ENCODE measurements around the gene PITX2. TPM values are rescaled to one million over a fixed set of nuclear protein-coding genes. Genes with fewer than 3 reads are reported as not detected.
A peak's percentile ranks its signal among the peaks of the same experiment; 100 is the strongest.

PITX2 gene
- total and polyA plus RNA-seq, 2 of the 8 experiments (the other 6 are each of a cell fraction or from before 2014, with no cell fraction given): 0.09 to 0.67 TPM

DNA sequence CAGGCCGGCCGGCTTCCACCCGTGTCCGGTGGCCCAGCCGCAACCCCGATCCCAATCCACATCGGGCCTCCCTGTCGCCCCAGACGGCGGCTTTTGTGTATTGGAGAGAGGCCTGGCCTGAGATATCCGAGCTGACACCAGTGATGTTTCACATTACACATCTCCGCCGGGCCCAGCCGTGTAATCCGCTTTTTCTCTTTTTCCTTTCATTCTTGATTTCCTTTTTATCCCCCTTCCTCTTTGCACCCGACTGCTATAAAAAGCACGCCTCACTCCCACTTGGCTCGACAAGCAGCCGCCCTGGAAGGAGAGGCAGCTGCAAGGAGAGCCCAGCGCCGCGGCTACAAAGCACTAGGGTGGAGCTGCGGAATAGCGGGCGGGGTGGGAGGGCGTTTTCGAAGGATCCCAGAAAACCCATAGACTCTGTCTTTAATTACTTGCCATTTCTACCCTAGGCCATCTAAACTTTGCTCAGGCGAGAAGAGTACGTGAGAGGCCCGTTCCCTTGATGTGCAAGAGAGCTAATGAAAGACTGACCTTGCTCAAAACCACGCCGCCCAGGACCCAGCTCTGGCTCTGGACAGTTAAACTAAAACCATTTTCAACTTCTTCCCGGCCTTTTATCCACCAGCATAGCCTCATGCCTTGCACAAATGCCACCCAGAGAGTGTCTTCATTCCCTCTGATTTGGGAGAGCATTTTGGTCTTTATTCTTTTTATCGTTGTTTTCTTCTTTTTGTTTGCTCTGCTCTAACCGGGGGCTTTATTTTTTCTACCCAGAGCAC is 3.2 kb downstream of the PITX2 start:
- 4% methylated on average over 35 of the region's 35 CpGs; no CpG with 5 or more reads in 1 of the 2 experiments for WGBS, 2 experiments (ENCODE audit: extremely low coverage in 1 of 2, insufficient coverage in 1 of 2, insufficient read length in 1 of 2, insufficient replicate concordance in 2 of 2, low coverage in 1 of 2, low lambda C conversion rate in 2 of 2, missing lambda C conversion rate in 1 of 2)
- H2BK120ac ChIP-seq (replicated peaks; ENCODE audit: low read depth, low read length): no peak overlapping the region
- no peak overlapping the region; the same call in 1 of the 2 replicates for H2AK5ac ChIP-seq (ENCODE audit: low read depth, low read length)
- no peaks in the 10 kb centered on the region for H3K79me2 ChIP-seq (ENCODE audit: control insufficient read depth in 1 of 2, insufficient read depth in 2 of 2, low read length in 2 of 2)
- no peak for TF ChIP-seq YY1 (IDR thresholded peaks at IDR 0.05; ENCODE audit: low read depth, low read length)
- no peak for TF ChIP-seq RAD21 (IDR thresholded peaks at IDR 0.05 in 1 of 2, conservative IDR thresholded peaks at IDR 0.05 in 1 of 2; ENCODE audit: low read depth in 2 of 2, low read length in 2 of 2)
- no peak for TF ChIP-seq PHF8 (conservative IDR thresholded peaks at IDR 0.05; ENCODE audit: low read depth, low read length)
- no peak for TF ChIP-seq GABPA (IDR thresholded peaks at IDR 0.05; ENCODE audit: borderline replicate concordance, insufficient read depth, low read length)
- TF ChIP-seq CHD1 (IDR thresholded peaks at IDR 0.05; ENCODE audit: low read depth, low read length): no peak
- peak; percentile 92 for TF ChIP-seq RNF2 (IDR thresholded peaks at IDR 0.05; ENCODE audit: borderline replicate concordance, low read depth, low read length, missing control alignments, poor library complexity, severe bottlenecking)
- TF ChIP-seq JUND (IDR thresholded peaks at IDR 0.05; ENCODE audit: low read length): no peak
- peak; percentile 79 for TF ChIP-seq SUZ12 (IDR thresholded peaks at IDR 0.05; ENCODE audit: low read length)
- peak; percentile 90 for TF ChIP-seq EZH2 (IDR thresholded peaks at IDR 0.05; ENCODE audit: low read depth, low read length, severe bottlenecking)
- no peak for TF ChIP-seq KDM5A (IDR thresholded peaks at IDR 0.05; ENCODE audit: low read length)
- POLR2A ChIA-PET (ENCODE audit: partially characterized antibody): interaction anchor here (1.1 to 2.6 kb wide), 4 partner anchors 10 to 17 kb away, joined by 3 to 14 read pairs (median 4); no protein-coding TSS in a partner anchor
- H3K79me1 ChIP-seq (ENCODE audit: low read depth, low read length): no peaks in the 10 kb centered on the region
- no peak overlapping the region for H3K56ac ChIP-seq (replicated peaks; ENCODE audit: insufficient read length, low read depth, low read length)
- H3K4me2 ChIP-seq (ENCODE audit: insufficient read depth in 1 of 2, low read depth in 2 of 2, low read length in 2 of 2): peak overlapping the region; percentile 54 to 92
- H3K36me3 ChIP-seq (ENCODE audit: control insufficient read depth in 2 of 4, insufficient read depth in 4 of 4, low read length in 3 of 4): peaks cover 0 to 3% (median 0%) of the 10 kb centered on the region in 4 experiments; a peak in 1 of 8 replicates
- no peak overlapping the region for H3K9ac ChIP-seq (replicated peaks in 1 of 4; ENCODE audit: extremely low read depth in 1 of 4, low read depth in 3 of 4, low read length in 3 of 4)
- H2AFZ ChIP-seq (ENCODE audit: low read length): no peak overlapping the region
- CTCF ChIA-PET (ENCODE audit: partially characterized antibody): interaction anchor here (0.6 to 4.3 kb wide), 5 partner anchors 14 to 669 kb away, joined by 3 to 17 read pairs (median 4); no protein-coding TSS in a partner anchor
- peaks cover 68 to 98% (median 91%) of the 10 kb centered on the region in 4 experiments for H3K27me3 ChIP-seq (replicated peaks in 1 of 4; ENCODE audit: control insufficient read depth in 3 of 4, extremely low read depth in 1 of 4, insufficient read depth in 3 of 4, low read length in 3 of 4)
- 0 out of 2 replicates have a peak overlapping the region, but pooled peaks have one; percentile 81 for H2BK5ac ChIP-seq (ENCODE audit: low read depth, low read length)
- no peak overlapping the region for H2BK20ac ChIP-seq (ENCODE audit: low read length)
- H3K4me3 ChIP-seq (ENCODE audit: extremely low read depth in 1 of 4, insufficient read depth in 2 of 4, low read depth in 3 of 4, low read length in 4 of 4): peak overlapping the region in 1 of 4 experiments; percentile 39; a peak in 3 of 8 replicates
- H3K9me3 ChIP-seq (ENCODE audit: insufficient read depth in 2 of 2, low read depth in 1 of 2, low read length in 1 of 2): no peaks in the 10 kb centered on the region
- peaks cover 7 to 36% (median 26%) of the 10 kb centered on the region in 4 experiments for H3K4me1 ChIP-seq (replicated peaks in 1 of 4; ENCODE audit: control insufficient read depth in 3 of 4, insufficient read depth in 4 of 4, low read length in 3 of 4)
- H3K4ac ChIP-seq (replicated peaks; ENCODE audit: insufficient read length, low read depth, low read length): no peak overlapping the region
- no peak overlapping the region for H3K23ac ChIP-seq (ENCODE audit: insufficient read length)
- no peak overlapping the region for H4K8ac ChIP-seq (ENCODE audit: extremely low read depth, insufficient read depth, low read length)
- H3K23me2 ChIP-seq (ENCODE audit: low read depth, low read length): peaks cover 16% of the 10 kb centered on the region; the same call in 1 of the 2 replicates
- H2BK15ac ChIP-seq (ENCODE audit: low read length): no peak overlapping the region
- no peak overlapping the region for H3K14ac ChIP-seq (ENCODE audit: insufficient read length)
- 0 out of 2 replicates have a peak overlapping the region, but pooled peaks have one; percentile 99 for H2BK12ac ChIP-seq (ENCODE audit: low read depth, low read length)
- H4K5ac ChIP-seq (ENCODE audit: insufficient read length, low read depth, low read length): no peak overlapping the region
- no peak for DNase-seq (ENCODE audit: low read depth in 1 of 2, low spot score in 2 of 2)
- H3K27ac ChIP-seq (ENCODE audit: low read depth, low read length): no peak overlapping the region
- H4K20me1 ChIP-seq (replicated peaks in 1 of 2; ENCODE audit: control insufficient read depth in 1 of 2, insufficient read depth in 2 of 2, low read length in 2 of 2): peaks cover 3 to 21% of the 10 kb centered on the region in 2 experiments
- no peak for FAIRE-seq
- no peak overlapping the region for H4K91ac ChIP-seq (replicated peaks; ENCODE audit: insufficient read length, low read length)
- no peak overlapping the region for H3K18ac ChIP-seq (ENCODE audit: extremely low read depth, low read length)
